H1 (cell line): Measurements from ENCODE around the gene UFC1. TPM values are rescaled to one million over a fixed set of nuclear protein-coding genes. Genes with fewer than 3 reads are reported as not detected.
A peak's percentile ranks its signal among the peaks of the same experiment; 100 is the strongest.

Experiments used
- CTCF ChIA-PET: fragments of 300-600 bp; sonication (Branson Sonifier 250); formaldehyde crosslinking; loops from one replicate; lab custom pipeline; 2021; ENCODE audit not compliant: partially characterized antibody; lab: Charles Lee
- POLR2A ChIA-PET: fragments of 300-600 bp; sonication (Branson Sonifier 250); formaldehyde crosslinking; loops from one replicate; lab custom pipeline; 2021; ENCODE audit warnings: inconsistent platforms; ENCODE audit not compliant: partially characterized antibody; lab: Charles Lee
- DNase-seq, 2 experiments: peaks; one replicate each; pipeline versions ENCODE4 v3.0.0 to v3.0.0-alpha.2; 2010 to 2022; ENCODE audit warnings: low spot score in 2 of 2, low read depth in 1 of 2, mixed read lengths in 1 of 2
- FAIRE-seq: peaks from 2 replicates; lab custom pipeline; 2011; peaks lifted over from hg19 to GRCh38; lab: Jason Lieb, UNC
- H2AFZ ChIP-seq: 2 replicates; pipeline ENCODE4 v1.8.1; 2012; ENCODE audit warnings: low read length, inconsistent platforms
- H2AK5ac ChIP-seq: 2 replicates; pipeline ENCODE4 v1.6.1; 2013; ENCODE audit warnings: low read depth, low read length
- H2BK120ac ChIP-seq: replicated peaks from 2 replicates; pipeline ENCODE3; 2013; ENCODE audit warnings: low read depth, low read length, inconsistent platforms
- H2BK12ac ChIP-seq: 2 replicates; pipeline ENCODE4 v1.6.1; 2013; ENCODE audit warnings: low read depth, low read length
- H2BK15ac ChIP-seq: 2 replicates; pipeline ENCODE4 v1.6.1; 2013; ENCODE audit warnings: low read length
- H2BK20ac ChIP-seq: 2 replicates; pipeline ENCODE4 v1.6.1; 2013; ENCODE audit warnings: low read length
- H2BK5ac ChIP-seq: 2 replicates; pipeline ENCODE4 v1.6.1; 2013; ENCODE audit warnings: low read depth, low read length
- H3K14ac ChIP-seq: 2 replicates; pipeline ENCODE4 v1.6.1; 2013; ENCODE audit warnings: inconsistent platforms; ENCODE audit not compliant: insufficient read length
- H3K18ac ChIP-seq: 2 replicates; pipeline ENCODE4 v1.6.1; 2013; ENCODE audit warnings: low read length; ENCODE audit errors: extremely low read depth
- H3K23ac ChIP-seq: 2 replicates; pipeline ENCODE4 v1.6.1; 2013; ENCODE audit warnings: inconsistent platforms; ENCODE audit not compliant: insufficient read length
- H3K23me2 ChIP-seq: 2 replicates; pipeline ENCODE4 v1.6.1; 2013; ENCODE audit warnings: low read depth, low read length
- H3K27ac ChIP-seq: 2 replicates; pipeline ENCODE4 v1.6.1; 2011; ENCODE audit warnings: low read depth, low read length, inconsistent platforms
- H3K27me3 ChIP-seq, 4 experiments: replicated peaks in 1 of 4; 1 replicate in 1 of 4; 2 replicates in 3 of 4; pipeline versions ENCODE4 v1.6.1 to v1.8.1; 2011 to 2013; ENCODE audit warnings: low read length in 3 of 4, mild to moderate bottlenecking in 3 of 4, inconsistent platforms in 2 of 4, mixed read lengths in 2 of 4, moderate library complexity in 1 of 4; ENCODE audit not compliant: control insufficient read depth in 3 of 4, insufficient read depth in 3 of 4; ENCODE audit errors: extremely low read depth in 1 of 4
- H3K36me3 ChIP-seq, 4 experiments: 2 replicates each; pipeline versions ENCODE4 v1.6.1 to v1.8.1; 2011 to 2013; ENCODE audit warnings: mild to moderate bottlenecking in 4 of 4, low read length in 3 of 4, moderate library complexity in 2 of 4, control low read depth in 1 of 4, inconsistent platforms in 1 of 4; ENCODE audit not compliant: insufficient read depth in 4 of 4, control insufficient read depth in 2 of 4
- H3K4ac ChIP-seq: replicated peaks from 2 replicates; pipeline ENCODE3; 2013; ENCODE audit warnings: low read length, low read depth, mixed read lengths, inconsistent platforms; ENCODE audit not compliant: insufficient read length
- H3K4me1 ChIP-seq, 4 experiments: replicated peaks in 1 of 4; 1 replicate in 1 of 4; 2 replicates in 3 of 4; pipeline versions ENCODE4 v1.6.1 to v1.8.1; 2011 to 2013; ENCODE audit warnings: low read length in 3 of 4, inconsistent platforms in 2 of 4, mixed read lengths in 1 of 4; ENCODE audit not compliant: insufficient read depth in 4 of 4, control insufficient read depth in 3 of 4
- H3K4me2 ChIP-seq, 2 experiments: 2 replicates each; pipeline versions ENCODE4 v1.6.1 to v1.8.1; 2011 to 2013; ENCODE audit warnings: low read depth in 2 of 2, low read length in 2 of 2, control low read depth in 1 of 2, inconsistent platforms in 1 of 2, mild to moderate bottlenecking in 1 of 2; ENCODE audit not compliant: insufficient read depth in 1 of 2
- H3K4me3 ChIP-seq, 4 experiments: fragments of 200-600, 300-600 bp in 1 of 4; sonication (generic), shearing (Covaris generic), sonication (Bioruptor Twin) in 1 of 4; 2 replicates each; pipeline versions ENCODE4 v1.5.1 to v1.8.1; 2011 to 2016; ENCODE audit warnings: low read length in 4 of 4, low read depth in 3 of 4, control low read depth in 2 of 4, inconsistent platforms in 2 of 4, mild to moderate bottlenecking in 2 of 4, mixed read lengths in 1 of 4, moderate library complexity in 1 of 4; ENCODE audit not compliant: insufficient read depth in 2 of 4; ENCODE audit errors: extremely low read depth in 1 of 4
- H3K56ac ChIP-seq: replicated peaks from 2 replicates; pipeline ENCODE3; 2013; ENCODE audit warnings: low read depth, mild to moderate bottlenecking, mixed read lengths, low read length, inconsistent platforms; ENCODE audit not compliant: insufficient read length
- H3K79me1 ChIP-seq: 2 replicates; pipeline ENCODE4 v1.6.1; 2013; ENCODE audit warnings: low read depth, low read length, control low read depth
- H3K79me2 ChIP-seq, 2 experiments: 2 replicates each; pipeline versions ENCODE4 v1.6.1 to v1.8.1; 2012 to 2013; ENCODE audit warnings: low read length in 2 of 2, mild to moderate bottlenecking in 2 of 2, inconsistent platforms in 1 of 2; ENCODE audit not compliant: insufficient read depth in 2 of 2, control insufficient read depth in 1 of 2
- H3K9ac ChIP-seq, 4 experiments: replicated peaks in 1 of 4; 1 replicate in 1 of 4; 2 replicates in 3 of 4; pipeline versions ENCODE4 v1.6.1 to v1.8.1; 2011 to 2013; ENCODE audit warnings: low read depth in 3 of 4, low read length in 3 of 4, control low read depth in 2 of 4, mild to moderate bottlenecking in 2 of 4, moderate library complexity in 2 of 4, inconsistent platforms in 1 of 4; ENCODE audit errors: extremely low read depth in 1 of 4
- H3K9me3 ChIP-seq, 2 experiments: 2 replicates each; pipeline versions ENCODE4 v1.6.1 to v1.8.1; 2012 to 2013; ENCODE audit warnings: mild to moderate bottlenecking in 2 of 2, moderate library complexity in 2 of 2, control low read depth in 1 of 2, inconsistent platforms in 1 of 2, low read depth in 1 of 2, low read length in 1 of 2, mixed read lengths in 1 of 2; ENCODE audit not compliant: insufficient read depth in 2 of 2
- H4K20me1 ChIP-seq, 2 experiments: replicated peaks in 1 of 2; 2 replicates each; pipeline versions ENCODE3 to v1.8.1; 2011 to 2013; ENCODE audit warnings: inconsistent platforms in 2 of 2, low read length in 2 of 2, mild to moderate bottlenecking in 1 of 2; ENCODE audit not compliant: insufficient read depth in 2 of 2, control insufficient read depth in 1 of 2
- H4K5ac ChIP-seq: 2 replicates; pipeline ENCODE4 v1.6.1; 2013; ENCODE audit warnings: low read length, low read depth, mixed read lengths, inconsistent platforms; ENCODE audit not compliant: insufficient read length
- H4K8ac ChIP-seq: 2 replicates; pipeline ENCODE4 v1.8.0; 2013; ENCODE audit warnings: mild to moderate bottlenecking, moderate library complexity, low read length, inconsistent platforms; ENCODE audit not compliant: insufficient read depth; ENCODE audit errors: extremely low read depth
- H4K91ac ChIP-seq: replicated peaks from 2 replicates; pipeline ENCODE3; 2013; ENCODE audit warnings: low read length, mixed read lengths, inconsistent platforms; ENCODE audit not compliant: insufficient read length
- CTCF ChIP-seq, 3 experiments: IDR thresholded peaks; 1 replicate in 2 of 3; 2 replicates in 1 of 3; pipeline versions ENCODE4 v1.5.1 to v1.6.1; 2011; ENCODE audit warnings: low read length in 3 of 3, mild to moderate bottlenecking in 3 of 3, inconsistent platforms in 2 of 3, low read depth in 1 of 3, moderate library complexity in 1 of 3; ENCODE audit not compliant: insufficient read depth in 1 of 3; ENCODE audit errors: control extremely low read depth in 1 of 3
- FOSL1 ChIP-seq: IDR thresholded peaks from 2 replicates; pipeline ENCODE4 v1.6.1; 2011; ENCODE audit warnings: mild to moderate bottlenecking, low read depth, low read length, moderate library complexity; ENCODE audit not compliant: insufficient read depth
- RAD21 ChIP-seq, 2 experiments: IDR thresholded peaks in 1 of 2; conservative IDR thresholded peaks in 1 of 2; 2 replicates each; pipeline ENCODE4 v1.6.1; 2011; ENCODE audit warnings: low read depth in 2 of 2, low read length in 2 of 2, improper control_type of control experiment in 1 of 2, inconsistent platforms in 1 of 2, mild to moderate bottlenecking in 1 of 2, moderate library complexity in 1 of 2
- WGBS, 2 experiments: shearing (Covaris generic) in 1 of 2; methylation state at CpG; one replicate each; pipeline versions ENCODE4 v1.1.6 to v1.1.7; 2013 to 2015; ENCODE audit warnings: low lambda C conversion rate in 2 of 2, mixed read lengths in 2 of 2, inconsistent platforms in 1 of 2, low coverage in 1 of 2, missing lambda C conversion rate in 1 of 2; ENCODE audit not compliant: insufficient replicate concordance in 2 of 2, insufficient coverage in 1 of 2, insufficient read length in 1 of 2; ENCODE audit errors: extremely low coverage in 1 of 2, missing lambda C conversion rate in 1 of 2; 5-methylcytosine and 5-hydroxymethylcytosine counted together
- polyA plus RNA-seq, 7 experiments: library from polyadenylated mRNA; depleted of rRNA in 3 of 7; stranded (reverse) in 5 of 7; unstranded in 2 of 7; fragments of >200 nt in 5 of 7; fragments of 200-250 nt in 2 of 7; gene quantifications; 1 replicate in 5 of 7; 2 replicates in 1 of 7; 4 replicates in 1 of 7; pipeline versions ENCODE4 v1.2.1 to v1.2.3, GENCODE V29; 2011 to 2013; ENCODE audit warnings: missing spikeins in 2 of 7, mixed read lengths in 2 of 7
- total RNA-seq: library from RNA; stranded (reverse); fragmentation: NEBNext Ultra II Directional; extraction: Animal tissue kit (Norgen Biotek cat#: 25700); gene quantifications from 2 replicates; pipeline ENCODE4 v1.2.1, GENCODE V29; 2021

Gene UFC1
- total and polyA plus RNA-seq, 2 of the 8 experiments (the other 6 are each of a cell fraction or from before 2014, with no cell fraction given), result 67.8 to 102 TPM

- Histone ChIP-seq H2AK5ac (no peak overlapping the region), H3K23me2 (peaks cover 2% of the 10 kb centered on the region; the same call in 1 of the 2 replicates), H3K9me3 (no peaks in the 10 kb centered on the region), H2BK20ac (no peak overlapping the region), H4K8ac (no peak overlapping the region), H3K4me2 (no peak overlapping the region), H2BK5ac (no peak overlapping the region), H2AFZ (no peak overlapping the region), H3K79me1 (peaks cover 4% of the 10 kb centered on the region), H3K56ac (no peak overlapping the region), H3K79me2 (peaks cover 0 to 4% of the 10 kb centered on the region in 2 experiments; a peak in 1 of 4 replicates), H3K4ac (no peak overlapping the region), H2BK15ac (no peak overlapping the region), H3K14ac (no peak overlapping the region), H3K18ac (no peak overlapping the region), H4K5ac (no peak overlapping the region), H4K20me1 (peaks cover 0 to 4% of the 10 kb centered on the region in 2 experiments), H2BK120ac (no peak overlapping the region), H3K23ac (no peak overlapping the region), H4K91ac (no peak overlapping the region), H3K4me1 (peaks cover 0 to 13% (median under 1%) of the 10 kb centered on the region in 4 experiments; a peak in 3 of 7 replicates), H3K36me3 (peaks cover 0 to 2% (median 0%) of the 10 kb centered on the region in 4 experiments; a peak in 1 of 8 replicates), H3K27me3 (no peaks in the 10 kb centered on the region), H3K9ac (no peak overlapping the region), H3K27ac (no peak overlapping the region), H3K4me3 (no peak overlapping the region), H2BK12ac (no peak overlapping the region)
- 83% methylated on average over 1 of the region's 1 CpG; no CpG with 5 or more reads in 1 of the 2 experiments for WGBS, 2 experiments
- FAIRE-seq (no peak), DNase-seq (no peak)
- ChIA-PET CTCF (interaction anchor here (0.9 to 5.5 kb wide), 10 partner anchors 10 to 259 kb away, joined by 3 to 37 read pairs (median 4); partner anchors contain the start of genes CFAP126 and PPOX), POLR2A (interaction anchor here (1.6 kb wide), 1 partner anchor 20 kb away, joined by 5 read pairs; no protein-coding TSS in a partner anchor)
- TF ChIP-seq CTCF (IDR thresholded peaks at IDR 0.05; ENCODE audit: control extremely low read depth in 1 of 3, insufficient read depth in 1 of 3, low read depth in 1 of 3, low read length in 3 of 3) (peak in 2 of 3 experiments; percentile 36 to 46; a peak in 3 of 4 replicates), RAD21 (IDR thresholded peaks at IDR 0.05 in 1 of 2, conservative IDR thresholded peaks at IDR 0.05 in 1 of 2; ENCODE audit: low read depth in 2 of 2, low read length in 2 of 2) (peak; percentile 51 to 63), FOSL1 (no peak)
Measured at GRCh38 chr1:161180639-161181038, 26.9 kb downstream of the UFC1 start.
